ENCODE measurements around the gene PCBP3.

DNA sequence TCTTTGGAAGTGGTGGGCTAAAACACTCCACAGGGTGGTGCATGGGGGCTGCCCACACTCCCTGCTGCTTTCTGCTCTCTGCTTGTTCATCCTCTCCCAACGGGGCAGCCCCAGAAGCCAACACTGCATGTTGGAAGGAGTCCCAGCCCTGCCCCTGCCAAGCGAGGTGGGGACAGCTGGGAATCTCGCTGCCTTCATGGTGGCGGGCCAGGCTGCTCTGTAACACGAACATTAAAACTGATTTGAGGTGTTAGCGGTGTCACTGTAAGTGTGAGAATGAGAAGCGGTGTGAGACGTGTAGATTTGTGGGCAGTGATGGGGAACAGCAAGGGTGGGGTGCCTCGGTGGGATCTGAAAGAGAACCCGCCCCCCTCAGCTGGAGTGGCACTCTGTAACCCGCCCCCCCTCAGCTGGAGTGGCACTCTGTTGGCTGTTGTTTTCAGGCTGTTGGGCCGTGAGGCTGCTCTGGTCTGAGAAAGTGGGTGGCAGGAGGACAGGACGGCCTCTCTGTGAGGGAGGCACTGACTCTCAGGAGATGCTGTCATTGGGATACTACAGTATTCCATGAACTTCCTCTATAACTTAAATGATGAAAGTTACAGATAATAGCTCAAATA, 80.9 kb downstream of the PCBP3 start:
- TF ChIP-seq, protein P1, sequence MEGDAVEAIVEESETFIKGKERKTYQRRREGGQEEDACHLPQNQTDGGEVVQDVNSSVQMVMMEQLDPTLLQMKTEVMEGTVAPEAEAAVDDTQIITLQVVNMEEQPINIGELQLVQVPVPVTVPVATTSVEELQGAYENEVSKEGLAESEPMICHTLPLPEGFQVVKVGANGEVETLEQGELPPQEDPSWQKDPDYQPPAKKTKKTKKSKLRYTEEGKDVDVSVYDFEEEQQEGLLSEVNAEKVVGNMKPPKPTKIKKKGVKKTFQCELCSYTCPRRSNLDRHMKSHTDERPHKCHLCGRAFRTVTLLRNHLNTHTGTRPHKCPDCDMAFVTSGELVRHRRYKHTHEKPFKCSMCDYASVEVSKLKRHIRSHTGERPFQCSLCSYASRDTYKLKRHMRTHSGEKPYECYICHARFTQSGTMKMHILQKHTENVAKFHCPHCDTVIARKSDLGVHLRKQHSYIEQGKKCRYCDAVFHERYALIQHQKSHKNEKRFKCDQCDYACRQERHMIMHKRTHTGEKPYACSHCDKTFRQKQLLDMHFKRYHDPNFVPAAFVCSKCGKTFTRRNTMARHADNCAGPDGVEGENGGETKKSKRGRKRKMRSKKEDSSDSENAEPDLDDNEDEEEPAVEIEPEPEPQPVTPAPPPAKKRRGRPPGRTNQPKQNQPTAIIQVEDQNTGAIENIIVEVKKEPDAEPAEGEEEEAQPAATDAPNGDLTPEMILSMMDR (IDR thresholded peaks at IDR 0.05; ENCODE audit: insufficient read depth, low read length, poor library complexity, severe bottlenecking): no peak
- no peak for TF ChIP-seq EZH2phosphoT487 (conservative IDR thresholded peaks at IDR 0.05; ENCODE audit: low read length)

Data from SU-DHL-6 (cell line).